ES-I3 (cell line): ENCODE data around the gene TGFBRAP1.

Experiments used
- H3K36me3 ChIP-seq: 2 replicates; pipeline ENCODE4 v1.6.1; 2013; ENCODE audit warnings: mild to moderate bottlenecking, low read length, control low read depth, moderate library complexity; ENCODE audit not compliant: insufficient read depth
- H3K4me1 ChIP-seq: 2 replicates; pipeline ENCODE4 v1.6.1; 2013; ENCODE audit warnings: mild to moderate bottlenecking, control low read depth, low read length; ENCODE audit not compliant: insufficient read depth
- H3K9ac ChIP-seq: 2 replicates; pipeline ENCODE4 v1.6.1; 2013; ENCODE audit warnings: low read depth, mild to moderate bottlenecking, low read length, moderate library complexity
- H3K9me3 ChIP-seq: 2 replicates; pipeline ENCODE4 v1.6.1; 2013; ENCODE audit warnings: mild to moderate bottlenecking, low read length, moderate library complexity; ENCODE audit not compliant: control insufficient read depth, insufficient read depth

TGFBRAP1 gene

GRCh38 chr2:105329561-105330495, at the start of gene TGFBRAP1:
Gene TGFBRAP1, minus strand, starts transcription at chr2:105329735. Its CDS starts 21,434 bp downstream, at chr2:105308301.
- H3K9me3 ChIP-seq, result no peaks in the 10 kb centered on the region
- no peaks in the 10 kb centered on the region for H3K36me3 ChIP-seq
- H3K9ac ChIP-seq, result peak within 1 kb of the TSS; percentile 77
- peaks cover 15% of the 10 kb centered on the region for H3K4me1 ChIP-seq

GRCh38 chr2:105378921-105379383, 49.4 kb upstream of the TGFBRAP1 start:
- no peaks in the 10 kb centered on the region for H3K4me1 ChIP-seq
- H3K36me3 ChIP-seq, result peaks cover 2% of the 10 kb centered on the region; the same call in 1 of the 2 replicates
- no peaks in the 10 kb centered on the region for H3K9me3 ChIP-seq
- H3K9ac ChIP-seq, result no peak overlapping the region

DNA sequence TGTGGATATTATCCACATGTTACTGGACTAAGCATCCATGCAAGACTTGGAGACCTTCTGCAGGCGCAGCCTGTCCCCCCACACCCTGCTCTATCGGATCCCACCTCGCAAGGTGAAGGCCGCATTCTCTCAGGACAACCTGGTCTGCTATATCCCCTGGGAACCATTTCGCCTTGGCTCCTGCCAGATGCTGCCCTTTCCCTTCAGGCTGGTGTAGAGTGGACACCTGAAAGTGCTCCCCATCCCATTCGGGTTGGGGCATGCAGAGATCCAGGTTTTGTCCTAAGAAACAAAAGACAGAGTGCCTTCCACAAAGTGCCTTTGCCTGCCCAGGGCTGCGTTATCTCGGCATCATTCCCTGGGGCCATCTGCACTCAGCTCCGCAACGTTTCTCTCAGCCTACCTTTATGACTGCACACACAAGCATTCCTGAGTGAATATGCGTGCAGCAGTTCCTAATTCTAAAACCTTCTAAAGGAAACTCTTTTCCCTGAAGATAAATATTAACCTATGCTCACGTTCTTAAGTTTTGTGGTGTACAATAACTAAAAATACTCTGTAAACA, 48.8 kb upstream of the TGFBRAP1 start:
- H3K9ac ChIP-seq, result no peak overlapping the region
- H3K4me1 ChIP-seq, result no peaks in the 10 kb centered on the region
- no peaks in the 10 kb centered on the region for H3K9me3 ChIP-seq
- H3K36me3 ChIP-seq, result peaks cover 2% of the 10 kb centered on the region; the same call in 1 of the 2 replicates

DNA sequence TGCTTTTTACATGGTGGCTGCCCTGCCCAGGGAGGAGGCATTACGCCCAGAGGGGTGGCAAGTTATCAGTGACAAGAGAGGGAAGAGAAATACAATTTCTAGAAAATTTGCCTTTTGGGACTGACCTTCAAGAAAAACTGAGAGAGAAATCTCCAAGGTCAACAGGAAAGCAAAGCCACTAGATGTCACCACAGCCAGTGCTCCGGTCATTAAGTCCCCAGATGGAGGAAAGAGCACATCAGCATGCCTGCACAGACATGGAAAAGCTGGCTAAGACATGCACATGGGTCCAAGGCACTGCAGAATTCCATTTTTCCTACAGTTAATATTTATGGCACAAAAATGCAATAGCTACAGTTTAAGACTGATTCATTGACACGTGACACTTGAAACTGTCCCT, 48.3 kb upstream of the TGFBRAP1 start:
- H3K4me1 ChIP-seq, result no peaks in the 10 kb centered on the region
- H3K36me3 ChIP-seq, result peaks cover 4% of the 10 kb centered on the region; the same call in 1 of the 2 replicates
- H3K9me3 ChIP-seq, result no peaks in the 10 kb centered on the region
- no peak overlapping the region for H3K9ac ChIP-seq

GRCh38 chr2:105376789-105377240, 47.3 kb upstream of the TGFBRAP1 start:
- Histone ChIP-seq H3K36me3 (peaks cover 5% of the 10 kb centered on the region; the same call in 1 of the 2 replicates), H3K4me1 (no peaks in the 10 kb centered on the region), H3K9ac (no peak overlapping the region), H3K9me3 (no peaks in the 10 kb centered on the region)

DNA sequence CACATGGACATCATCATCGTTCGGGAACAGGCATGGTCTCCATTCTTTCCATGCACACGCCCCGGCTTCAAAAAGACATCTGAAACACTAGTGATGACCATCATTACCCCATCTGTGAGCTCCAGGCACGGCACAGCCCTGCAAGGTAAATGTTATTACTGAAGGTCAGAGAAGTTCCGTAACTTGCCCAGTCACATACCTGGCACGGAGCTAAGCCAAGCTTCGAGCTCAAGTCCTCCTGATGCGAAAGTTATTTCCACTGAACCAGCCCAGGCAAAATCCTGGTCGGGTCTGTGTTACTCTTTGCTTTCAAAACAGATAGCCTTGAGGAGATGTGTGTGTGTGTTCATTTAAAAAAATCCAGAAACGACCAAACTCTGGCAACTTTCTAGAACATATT, 46.5 kb upstream of the TGFBRAP1 start:
- Histone ChIP-seq H3K9me3 (no peaks in the 10 kb centered on the region), H3K36me3 (peaks cover 3% of the 10 kb centered on the region; the same call in 1 of the 2 replicates), H3K9ac (no peak overlapping the region), H3K4me1 (no peaks in the 10 kb centered on the region)

GRCh38 chr2:105375001-105375561, 45.5 kb upstream of the TGFBRAP1 start:
- Histone ChIP-seq H3K9me3 (no peaks in the 10 kb centered on the region), H3K4me1 (no peaks in the 10 kb centered on the region), H3K9ac (no peak overlapping the region), H3K36me3 (0 out of 2 replicates have a peak, but pooled peaks cover 3% of the 10 kb centered on the region)

- H3K4me1 ChIP-seq, result no peaks in the 10 kb centered on the region
- H3K9me3 ChIP-seq, result no peaks in the 10 kb centered on the region
- H3K36me3 ChIP-seq, result 0 out of 2 replicates have a peak, but pooled peaks cover 3% of the 10 kb centered on the region
- H3K9ac ChIP-seq, result no peak overlapping the region
These were observed 44.4 kb upstream of the TGFBRAP1 start for GRCh38 chr2:105373895-105374401.

- H3K9ac ChIP-seq, result no peak overlapping the region
- H3K36me3 ChIP-seq, result 0 out of 2 replicates have a peak, but pooled peaks cover 3% of the 10 kb centered on the region
- H3K4me1 ChIP-seq, result no peaks in the 10 kb centered on the region
- H3K9me3 ChIP-seq, result no peaks in the 10 kb centered on the region
These were observed 43.8 kb upstream of the TGFBRAP1 start for GRCh38 chr2:105373344-105373781.

- Histone ChIP-seq H3K4me1 (no peaks in the 10 kb centered on the region), H3K9ac (no peak overlapping the region), H3K36me3 (peaks cover 10% of the 10 kb centered on the region; the same call in 1 of the 2 replicates), H3K9me3 (no peaks in the 10 kb centered on the region)
These were observed 42.3 kb upstream of the TGFBRAP1 start for GRCh38 chr2:105371810-105372209.

- no peaks in the 10 kb centered on the region for H3K9me3 ChIP-seq
- peaks cover 10% of the 10 kb centered on the region; the same call in 1 of the 2 replicates for H3K36me3 ChIP-seq
- no peaks in the 10 kb centered on the region for H3K4me1 ChIP-seq
- no peak overlapping the region for H3K9ac ChIP-seq
These were observed 41.6 kb upstream of the TGFBRAP1 start for GRCh38 chr2:105371156-105371555.

- H3K9ac ChIP-seq, result no peak overlapping the region
- no peaks in the 10 kb centered on the region for H3K9me3 ChIP-seq
- peaks cover 10% of the 10 kb centered on the region; the same call in 1 of the 2 replicates for H3K36me3 ChIP-seq
- H3K4me1 ChIP-seq, result no peaks in the 10 kb centered on the region
These were observed 40.5 kb upstream of the TGFBRAP1 start for GRCh38 chr2:105369777-105370690.

DNA sequence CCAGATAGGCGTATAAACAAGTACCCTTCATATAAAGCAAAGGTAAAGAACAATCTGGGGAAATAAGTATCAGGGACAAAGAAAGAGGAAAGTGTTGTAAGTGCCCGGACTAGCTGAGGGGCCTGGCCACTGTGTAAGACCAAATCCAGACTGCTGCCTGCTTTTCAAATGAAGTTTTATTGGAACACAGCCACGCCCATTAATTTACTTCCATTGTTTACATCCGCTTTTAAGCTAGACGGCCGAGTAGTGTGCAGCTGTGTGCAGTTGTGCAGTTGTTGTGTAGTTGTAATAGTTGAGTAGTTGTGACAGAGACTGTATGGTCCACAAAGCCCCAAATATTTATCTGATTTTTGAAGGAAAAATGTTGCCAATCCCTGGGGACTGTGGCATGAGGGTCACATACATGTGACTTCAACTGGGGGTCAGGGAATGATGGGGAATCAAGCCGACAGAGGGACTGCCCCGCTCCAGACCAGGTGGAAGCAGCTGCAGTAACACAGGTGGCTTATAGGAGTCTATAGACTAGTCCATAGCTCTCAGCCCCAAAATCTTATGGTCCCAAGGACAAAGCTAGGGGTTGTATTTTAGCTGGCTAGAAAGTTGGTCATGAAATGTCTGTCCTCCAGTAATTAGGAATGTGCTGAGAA, 39.3 kb upstream of the TGFBRAP1 start:
- no peaks in the 10 kb centered on the region for H3K9me3 ChIP-seq
- H3K4me1 ChIP-seq, result no peaks in the 10 kb centered on the region
- H3K36me3 ChIP-seq, result peaks cover 10% of the 10 kb centered on the region; the same call in 1 of the 2 replicates
- H3K9ac ChIP-seq, result no peak overlapping the region
